HG02759 (cell line): Measurements from ENCODE around the gene BTBD9.

Experiments
- ATAC-seq: cut with Tn5 transposase; IDR thresholded peaks from one replicate; pipeline ENCODE4 v1.9.1; 2021; ENCODE audit warnings: mild to moderate bottlenecking, moderate library complexity; ENCODE audit not compliant: unreplicated experiment

BTBD9 gene

GRCh38 chr6:38599966-38600550 lies 39.7 kb downstream of the BTBD9 start:
- no peak for ATAC-seq

- no peak for ATAC-seq
Measured at GRCh38 chr6:38599261-38599660, 40.5 kb downstream of the BTBD9 start.

- ATAC-seq: no peak
Measured at GRCh38 chr6:38593998-38594665, 45.6 kb downstream of the BTBD9 start.

GRCh38 chr6:38593409-38593808 lies 46.3 kb downstream of the BTBD9 start:
- ATAC-seq: no peak

DNA sequence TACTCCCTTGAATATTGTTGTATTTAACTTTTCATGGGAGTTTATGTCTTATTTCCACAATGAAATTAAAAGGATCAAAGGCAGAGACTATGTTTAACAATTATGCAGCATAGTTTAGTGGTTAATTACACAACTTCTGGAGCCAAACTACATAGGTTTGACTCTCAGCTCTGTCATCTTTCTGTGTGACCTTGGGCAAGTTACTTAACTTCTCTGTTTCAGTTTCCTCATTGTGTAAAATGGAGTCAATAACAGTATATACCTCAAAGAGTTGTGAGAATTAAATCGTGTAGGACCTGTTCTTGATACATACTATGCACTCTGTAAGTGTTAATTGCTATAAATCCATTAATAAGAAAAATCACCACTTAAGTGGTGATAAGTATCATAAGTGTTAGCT lies 48.3 kb downstream of the BTBD9 start:
- ATAC-seq: no peak

GRCh38 chr6:38589367-38589720 lies 50.4 kb downstream of the BTBD9 start:
- ATAC-seq: no peak

DNA sequence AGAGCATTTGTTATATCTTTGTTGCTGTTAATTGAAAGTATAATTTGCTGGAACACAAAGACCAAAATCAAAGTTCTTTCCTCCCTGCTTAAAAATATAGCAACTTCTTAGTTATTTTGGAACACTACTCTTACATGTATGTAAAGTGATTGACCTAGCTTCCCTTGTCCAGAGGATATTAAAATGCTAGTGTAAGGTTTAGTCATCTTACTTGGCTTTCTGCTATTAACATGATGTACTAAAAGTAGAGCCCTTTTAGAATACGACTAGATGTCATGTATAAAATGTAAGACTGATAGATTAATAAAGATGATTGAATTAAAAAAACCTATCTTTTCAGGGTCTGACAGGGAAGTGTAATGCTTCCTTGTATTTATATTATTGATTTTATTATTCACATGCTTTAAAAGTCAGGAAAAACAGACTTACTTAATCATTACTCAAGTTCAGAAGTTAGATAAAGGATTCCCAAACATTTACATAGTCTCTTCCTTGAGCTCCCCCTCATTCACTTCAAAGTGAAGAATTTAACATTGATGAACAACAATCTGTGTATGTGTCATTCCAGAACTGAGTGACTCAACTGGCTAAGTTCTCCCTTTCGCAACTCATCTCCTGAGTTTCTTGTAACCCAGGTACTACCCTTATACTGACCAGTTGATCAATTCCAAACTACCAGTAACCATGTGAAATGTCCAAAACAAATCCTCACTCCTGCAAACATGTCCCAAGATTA lies 50.9 kb downstream of the BTBD9 start:
- no peak for ATAC-seq

DNA sequence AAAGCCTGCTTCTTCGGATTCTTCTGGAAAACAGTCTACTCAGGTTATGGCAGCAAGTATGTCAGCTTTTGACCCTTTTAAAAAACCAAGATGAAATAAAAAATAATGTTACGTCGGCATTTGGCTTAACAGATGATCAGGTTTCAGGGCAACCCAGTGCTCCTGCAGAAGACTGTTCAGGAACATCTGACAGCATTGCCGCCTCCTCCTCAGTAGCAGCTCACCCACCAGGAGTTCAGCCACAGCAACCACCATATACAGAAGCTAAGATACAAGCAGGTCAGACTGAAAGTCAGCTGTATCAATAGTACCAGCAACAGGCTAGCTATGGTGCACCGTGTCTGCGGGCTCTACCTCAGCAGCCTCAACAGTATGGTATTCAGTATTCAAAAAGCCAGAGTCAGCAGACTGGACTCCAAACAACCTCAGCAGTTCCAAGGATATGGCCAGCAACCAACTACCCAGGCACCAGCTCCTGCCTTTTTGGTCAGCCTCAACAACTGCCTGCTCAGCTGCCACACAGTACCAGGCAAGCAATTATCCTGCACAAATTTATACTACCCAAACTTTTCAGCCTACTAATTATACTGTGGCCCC lies 51.9 kb downstream of the BTBD9 start:
- no peak for ATAC-seq

DNA sequence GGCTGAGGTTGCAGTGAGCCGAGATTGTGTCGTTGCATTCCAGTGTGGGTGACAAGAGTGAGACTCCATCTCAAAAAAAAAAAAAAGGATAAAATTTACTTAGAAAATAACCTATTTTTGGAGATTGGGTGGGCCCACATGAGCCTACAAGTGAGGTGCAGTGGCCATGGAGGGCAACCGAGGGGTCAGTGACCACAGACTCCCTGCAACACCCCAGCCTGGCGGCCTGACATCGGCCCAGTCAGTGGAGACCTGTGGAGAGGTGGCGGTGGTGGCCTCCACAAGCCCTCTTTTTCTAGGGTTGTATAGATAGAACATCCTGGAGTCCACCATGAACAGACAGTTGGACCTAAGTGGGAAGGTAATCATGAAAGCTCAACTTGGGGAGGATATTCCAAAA lies 52.7 kb downstream of the BTBD9 start:
- no peak for ATAC-seq

- no peak for ATAC-seq
Measured at GRCh38 chr6:38584731-38585130, 55.0 kb downstream of the BTBD9 start.

- ATAC-seq: no peak
Measured at GRCh38 chr6:38583523-38583922, 56.2 kb downstream of the BTBD9 start.

DNA sequence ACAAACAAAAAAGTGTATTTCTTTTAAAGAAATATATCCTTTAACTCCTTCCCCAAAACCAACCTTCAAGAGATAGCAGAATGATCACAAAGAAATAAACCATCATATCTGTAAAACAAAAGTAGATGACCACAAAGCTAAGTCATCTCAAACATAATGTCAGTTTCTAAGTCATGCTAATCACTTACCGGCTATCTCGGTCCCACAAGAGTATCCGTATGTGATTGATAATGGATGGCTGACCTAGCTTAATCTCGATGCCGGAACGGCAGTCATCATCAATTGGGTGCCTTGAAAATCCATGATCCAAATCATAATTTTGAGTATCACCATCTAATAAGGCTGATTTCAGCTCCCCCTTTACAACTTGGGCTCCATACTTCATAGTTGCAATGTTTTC lies 59.7 kb downstream of the BTBD9 start:
- ATAC-seq: no peak

GRCh38 chr6:38579010-38579628 lies 60.6 kb downstream of the BTBD9 start:
- no peak for ATAC-seq

GRCh38 chr6:38578075-38578474 lies 61.7 kb downstream of the BTBD9 start:
- ATAC-seq: no peak

DNA sequence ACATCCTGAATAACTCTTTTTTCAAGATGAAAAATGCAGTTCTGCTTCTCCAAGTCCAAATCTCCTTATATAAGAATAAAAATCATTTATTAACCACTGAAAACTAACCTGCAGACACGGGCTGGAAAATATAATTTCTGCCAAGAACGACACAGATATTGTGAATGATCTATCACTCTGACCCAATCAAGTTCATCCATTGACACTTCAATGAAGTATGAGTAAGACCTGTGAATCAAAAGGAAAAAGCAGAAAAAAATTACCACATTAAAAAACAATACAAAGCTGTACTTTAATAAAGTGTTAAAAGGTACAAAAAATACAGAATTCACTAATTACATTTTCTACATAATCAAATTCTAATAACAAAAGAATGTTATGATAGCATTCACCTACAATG lies 62.2 kb downstream of the BTBD9 start:
- ATAC-seq: no peak

DNA sequence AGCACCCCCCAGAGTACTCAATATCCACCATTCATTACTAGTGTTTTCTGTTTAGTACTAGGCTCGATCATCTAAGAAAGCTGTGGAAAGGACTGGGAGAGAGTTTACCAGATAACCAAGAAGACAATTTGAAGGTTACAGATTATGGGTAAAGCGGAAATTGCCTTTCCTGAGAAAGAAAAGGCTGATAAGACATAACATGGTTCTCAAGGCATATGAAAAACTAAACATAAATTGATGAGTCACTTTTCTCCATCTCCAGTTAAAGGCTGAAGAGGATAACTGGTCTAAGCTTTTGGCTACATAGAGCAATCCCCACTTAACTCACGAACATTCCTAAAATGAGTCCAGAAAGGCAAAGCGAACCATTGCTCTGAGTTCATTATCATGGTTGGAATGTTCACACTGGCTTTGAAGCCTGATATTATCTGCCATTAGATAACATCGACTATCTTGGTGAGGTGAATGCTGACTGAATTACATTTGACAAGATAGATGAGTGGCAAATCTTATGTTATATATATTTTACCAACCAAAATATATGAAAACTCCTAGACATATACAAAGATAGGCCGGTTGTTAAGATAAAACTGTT lies 65.8 kb downstream of the BTBD9 start:
- no peak for ATAC-seq

GRCh38 chr6:38572186-38572813 lies 67.4 kb downstream of the BTBD9 start:
- ATAC-seq: no peak

- ATAC-seq: no peak
Measured at GRCh38 chr6:38571721-38572120, 68.0 kb downstream of the BTBD9 start.

- no peak for ATAC-seq
Measured at GRCh38 chr6:38570750-38571149, 69.0 kb downstream of the BTBD9 start.

GRCh38 chr6:38567436-38567835 lies 72.3 kb downstream of the BTBD9 start:
- ATAC-seq: no peak
